GM19193 (cell line): ENCODE data around the gene LYRM9.

ENCODE experiments used
- POLR2A ChIP-seq: IDR thresholded peaks from 4 replicates; pipeline ENCODE4 v1.6.1; 2011; ENCODE audit not compliant: insufficient read depth, insufficient read length; ENCODE audit errors: extremely low read depth

Gene LYRM9

GRCh38 chr17:27895123-27895895 is 2.1 kb upstream of the LYRM9 start:
- TF ChIP-seq POLR2A: no peak

GRCh38 chr17:27893841-27894503 is 807 bp upstream of the LYRM9 start:
- TF ChIP-seq POLR2A: no peak

GRCh38 chr17:27892542-27892865 is 661 bp downstream of the LYRM9 start:
- no peak for TF ChIP-seq POLR2A

- TF ChIP-seq POLR2A: no peak
Measured at GRCh38 chr17:27891841-27892240, 1.3 kb downstream of the LYRM9 start.

- TF ChIP-seq POLR2A: no peak
Measured at GRCh38 chr17:27889711-27890251, 3.4 kb downstream of the LYRM9 start.

GRCh38 chr17:27888945-27889344 is 4.2 kb downstream of the LYRM9 start:
- no peak for TF ChIP-seq POLR2A

- no peak for TF ChIP-seq POLR2A
Measured at GRCh38 chr17:27888067-27888466, 5.1 kb downstream of the LYRM9 start.

GRCh38 chr17:27882162-27882840 is 10.9 kb downstream of the LYRM9 start:
- no peak for TF ChIP-seq POLR2A

- TF ChIP-seq POLR2A: no peak
Measured at GRCh38 chr17:27879987-27880608, 13.1 kb downstream of the LYRM9 start.

GRCh38 chr17:27878776-27879562 is 14.2 kb downstream of the LYRM9 start:
- no peak for TF ChIP-seq POLR2A

GRCh38 chr17:27873746-27874145 is 19.4 kb downstream of the LYRM9 start:
- TF ChIP-seq POLR2A: no peak

GRCh38 chr17:27873211-27873610 is 20.0 kb downstream of the LYRM9 start:
- no peak for TF ChIP-seq POLR2A

- no peak for TF ChIP-seq POLR2A
Measured at GRCh38 chr17:27872776-27873175, 20.4 kb downstream of the LYRM9 start.

- TF ChIP-seq POLR2A: no peak
Measured at GRCh38 chr17:27871407-27871806, 21.8 kb downstream of the LYRM9 start.
